Measurements from ENCODE around the gene CDC25B. TPM values are rescaled to one million over a fixed set of nuclear protein-coding genes. Genes with fewer than 3 reads are reported as not detected.

The CDC25B gene
- total and polyA plus RNA-seq, 2 of the 13 experiments (the other 11 are each of a cell fraction or from before 2014, with no cell fraction given), result 14.5 to 19.4 TPM

GRCh38 chr20:3785240-3786125 is 10.6 kb upstream of the CDC25B start (continued):
- no peak for TF ChIP-seq CBFB (CRISPR knock-in tag; IDR thresholded peaks at IDR 0.05)
- TF ChIP-seq ZNF547 (CRISPR knock-in tag; IDR thresholded peaks at IDR 0.05), result 0 out of 2 replicates have a peak, but pooled peaks have one; percentile 45
- TF ChIP-seq ZFP36 (IDR thresholded peaks at IDR 0.05; ENCODE audit: borderline replicate concordance, low read depth, low read length, partially characterized antibody), result no peak
- TF ChIP-seq ZNF512 (CRISPR knock-in tag; IDR thresholded peaks at IDR 0.05), result no peak
- TF ChIP-seq ZNF282 (IDR thresholded peaks at IDR 0.05; ENCODE audit: partially characterized antibody), result no peak
- peak; percentile 77; the same call in 1 of the 2 replicates for TF ChIP-seq ZNF709 (CRISPR knock-in tag; IDR thresholded peaks at IDR 0.05)
- TF ChIP-seq ZNF30 (CRISPR knock-in tag; IDR thresholded peaks at IDR 0.05), result no peak
- TF ChIP-seq NR2F1 (CRISPR knock-in tag; IDR thresholded peaks at IDR 0.05), result peak; percentile 48 to 54; a peak in 1 of 4 replicates
- no peak for TF ChIP-seq MAZ (IDR thresholded peaks at IDR 0.05; ENCODE audit: borderline replicate concordance, low read depth, low read length)
- no peak for TF ChIP-seq MAZ (CRISPR knock-in tag; IDR thresholded peaks at IDR 0.05; ENCODE audit: low read depth)
- no peak for TF ChIP-seq MTA3 (CRISPR knock-in tag; IDR thresholded peaks at IDR 0.05)
- TF ChIP-seq ZKSCAN8 (CRISPR knock-in tag; IDR thresholded peaks at IDR 0.05; ENCODE audit: borderline replicate concordance), result no peak
- TF ChIP-seq FOXK2 (IDR thresholded peaks at IDR 0.05), result no peak
- TF ChIP-seq NKX3-1 (CRISPR knock-in tag; IDR thresholded peaks at IDR 0.05), result no peak
- TF ChIP-seq MYNN (CRISPR knock-in tag; IDR thresholded peaks at IDR 0.05; ENCODE audit: low read depth), result no peak
- TF ChIP-seq FOXA3 (CRISPR knock-in tag; IDR thresholded peaks at IDR 0.05), result no peak
- no peak for TF ChIP-seq ZNF337 (CRISPR knock-in tag; IDR thresholded peaks at IDR 0.05; ENCODE audit: borderline replicate concordance, low read depth)
- TF ChIP-seq MAX (IDR thresholded peaks at IDR 0.05), result peak; percentile 79
- TF ChIP-seq GMEB1 (CRISPR knock-in tag; IDR thresholded peaks at IDR 0.05; ENCODE audit: borderline replicate concordance), result no peak
- TF ChIP-seq TFDP1 (CRISPR knock-in tag; IDR thresholded peaks at IDR 0.05; ENCODE audit: borderline replicate concordance), result peak; percentile 71; the same call in 1 of the 2 replicates
- no peak for TF ChIP-seq SP4 (CRISPR knock-in tag; IDR thresholded peaks at IDR 0.05)
- TF ChIP-seq ZBTB2 (CRISPR knock-in tag; IDR thresholded peaks at IDR 0.05; ENCODE audit: low read depth), result peak; percentile 29; the same call in 1 of the 2 replicates
- no peak for TF ChIP-seq ZNF775 (CRISPR knock-in tag; IDR thresholded peaks at IDR 0.05; ENCODE audit: borderline replicate concordance)
- TF ChIP-seq KDM5B (CRISPR knock-in tag; IDR thresholded peaks at IDR 0.05; ENCODE audit: borderline replicate concordance), result peak; percentile 52; the same call in 1 of the 2 replicates

Data from HepG2 (cell line).